Measurements from ENCODE around the gene TMEM106C. TPM values are rescaled to one million over a fixed set of nuclear protein-coding genes. Genes with fewer than 3 reads are reported as not detected.

The TMEM106C gene
- total RNA-seq, 1 experiment from 2014 or later: 50.0 TPM

GRCh38 chr12:47938093-47938492, 25.3 kb upstream of the TMEM106C start:
- no peak for TF ChIP-seq CTCF (IDR thresholded peaks at IDR 0.05; ENCODE audit: unreplicated experiment)
- H3K27me3 Mint-ChIP-seq (ENCODE audit: insufficient read depth, unreplicated experiment): no peaks in the 10 kb centered on the region
- no peak overlapping the region for H3K4me3 Mint-ChIP-seq (ENCODE audit: unreplicated experiment)
- ChIA-PET CTCF (interaction anchor here (0.8 to 1.0 kb wide), 2 partner anchors 194 to 1890 kb away, joined by 3 to 6 read pairs; no protein-coding TSS in a partner anchor), POLR2A (no interaction called here)
- H3K4me1 Mint-ChIP-seq (ENCODE audit: insufficient read depth, unreplicated experiment): no peaks in the 10 kb centered on the region
- BruUV-seq (replicated peaks): no TSS peak
- peak; percentile 48 for DNase-seq (ENCODE audit: unreplicated experiment)
- no peaks in the 10 kb centered on the region for H3K9me3 Mint-ChIP-seq (ENCODE audit: unreplicated experiment)
- H3K27ac Mint-ChIP-seq (ENCODE audit: low read depth, unreplicated experiment): no peak overlapping the region
- intact Hi-C loops (cut with micrococcal nuclease): no loop called here
- H3K36me3 Mint-ChIP-seq (ENCODE audit: insufficient read depth, unreplicated experiment): no peaks in the 10 kb centered on the region

GRCh38 chr12:47938594-47938993, 24.8 kb upstream of the TMEM106C start:
- intact Hi-C loops (cut with micrococcal nuclease): no loop called here
- Mint-ChIP-seq H3K36me3 (ENCODE audit: insufficient read depth, unreplicated experiment) (no peaks in the 10 kb centered on the region), H3K4me1 (ENCODE audit: insufficient read depth, unreplicated experiment) (peaks cover 5% of the 10 kb centered on the region), H3K27me3 (ENCODE audit: insufficient read depth, unreplicated experiment) (no peaks in the 10 kb centered on the region), H3K27ac (ENCODE audit: low read depth, unreplicated experiment) (no peak overlapping the region), H3K9me3 (ENCODE audit: unreplicated experiment) (no peaks in the 10 kb centered on the region), H3K4me3 (ENCODE audit: unreplicated experiment) (no peak overlapping the region)
- POLR2A ChIA-PET: no interaction called here
- no TSS peak for BruUV-seq (replicated peaks)
- CTCF ChIA-PET: interaction anchor here (0.6 to 0.8 kb wide), 2 partner anchors 8 to 231 kb away, joined by 3 read pairs; no protein-coding TSS in a partner anchor
- TF ChIP-seq CTCF (IDR thresholded peaks at IDR 0.05; ENCODE audit: unreplicated experiment): no peak
- no peak for DNase-seq (ENCODE audit: unreplicated experiment)

GRCh38 chr12:47939009-47939601, 24.3 kb upstream of the TMEM106C start:
- CTCF ChIA-PET: interaction anchor here (0.6 to 0.8 kb wide), 2 partner anchors 8 to 230 kb away, joined by 3 read pairs; no protein-coding TSS in a partner anchor
- Mint-ChIP-seq H3K36me3 (ENCODE audit: insufficient read depth, unreplicated experiment) (no peaks in the 10 kb centered on the region), H3K4me3 (ENCODE audit: unreplicated experiment) (no peak overlapping the region), H3K27ac (ENCODE audit: low read depth, unreplicated experiment) (no peak overlapping the region), H3K9me3 (ENCODE audit: unreplicated experiment) (no peaks in the 10 kb centered on the region), H3K4me1 (ENCODE audit: insufficient read depth, unreplicated experiment) (peaks cover 6% of the 10 kb centered on the region), H3K27me3 (ENCODE audit: insufficient read depth, unreplicated experiment) (no peaks in the 10 kb centered on the region)
- no peak for TF ChIP-seq CTCF (IDR thresholded peaks at IDR 0.05; ENCODE audit: unreplicated experiment)
- POLR2A ChIA-PET: no interaction called here
- intact Hi-C loops (cut with micrococcal nuclease): no loop called here
- no peak for DNase-seq (ENCODE audit: unreplicated experiment)
- BruUV-seq (replicated peaks): no TSS peak

GRCh38 chr12:47940773-47941474, 22.5 kb upstream of the TMEM106C start:
- intact Hi-C loops (cut with micrococcal nuclease): no loop called here
- H3K4me1 Mint-ChIP-seq (ENCODE audit: insufficient read depth, unreplicated experiment): peaks cover 9% of the 10 kb centered on the region
- TF ChIP-seq CTCF (IDR thresholded peaks at IDR 0.05; ENCODE audit: unreplicated experiment): no peak
- no peak overlapping the region for H3K27ac Mint-ChIP-seq (ENCODE audit: low read depth, unreplicated experiment)
- POLR2A ChIA-PET: interaction anchor here (0.6 to 0.7 kb wide), 2 partner anchors 28 to 122 kb away, joined by 3 read pairs; no protein-coding TSS in a partner anchor
- no peaks in the 10 kb centered on the region for H3K9me3 Mint-ChIP-seq (ENCODE audit: unreplicated experiment)
- BruUV-seq (replicated peaks): no TSS peak
- no peak for DNase-seq (ENCODE audit: unreplicated experiment)
- H3K27me3 Mint-ChIP-seq (ENCODE audit: insufficient read depth, unreplicated experiment): no peaks in the 10 kb centered on the region
- no peak overlapping the region for H3K4me3 Mint-ChIP-seq (ENCODE audit: unreplicated experiment)
- H3K36me3 Mint-ChIP-seq (ENCODE audit: insufficient read depth, unreplicated experiment): no peaks in the 10 kb centered on the region
- CTCF ChIA-PET: interaction anchor here (0.8 kb wide), 2 partner anchors 9 to 23 kb away, joined by 3 read pairs; no protein-coding TSS in a partner anchor

All from MCF 10A (cell line).